UCSD-AML1 (cell line): ENCODE measurements around the gene HHIP.

Source experiments
- DNase-seq: peaks from one replicate; lab custom pipeline; 2025; ENCODE audit not compliant: unreplicated experiment; lab: John Stamatoyannopoulos, UW

Gene HHIP

DNA sequence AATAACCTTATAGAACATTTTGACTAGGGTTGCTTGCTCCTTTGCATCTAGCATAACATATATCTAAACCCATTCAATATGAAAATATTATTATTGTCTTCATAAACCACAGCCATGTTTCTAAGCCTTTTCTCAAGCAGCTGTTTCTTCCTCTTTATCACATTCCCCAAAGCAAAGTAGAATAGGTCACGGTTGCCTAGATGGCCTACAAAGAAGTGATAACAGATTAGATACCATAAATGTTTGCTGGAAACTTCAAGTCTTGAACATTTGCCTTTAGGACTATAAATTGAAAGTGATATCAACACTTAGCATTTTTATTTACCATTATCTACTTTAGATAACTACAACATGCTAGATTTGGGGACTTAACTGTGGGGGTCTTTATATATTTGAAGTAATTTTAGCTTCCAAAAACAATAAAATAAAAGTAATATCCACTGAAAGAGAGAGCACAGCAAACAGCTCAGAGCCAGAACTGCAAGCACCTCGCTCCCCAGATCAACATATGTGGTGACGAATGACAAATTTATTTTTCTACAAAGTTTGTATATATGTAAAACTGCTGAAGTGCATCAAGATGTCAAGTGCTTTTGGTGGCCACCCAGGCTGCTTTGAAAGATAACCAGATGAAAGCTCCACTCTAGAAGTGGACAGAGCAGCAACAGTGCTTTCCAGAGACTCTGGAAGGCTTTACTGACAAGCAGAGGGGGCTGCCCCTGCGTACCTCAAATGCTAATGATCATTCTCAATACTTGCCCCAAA, 8.0 kb downstream of the HHIP start:
- no peak for DNase-seq

DNA sequence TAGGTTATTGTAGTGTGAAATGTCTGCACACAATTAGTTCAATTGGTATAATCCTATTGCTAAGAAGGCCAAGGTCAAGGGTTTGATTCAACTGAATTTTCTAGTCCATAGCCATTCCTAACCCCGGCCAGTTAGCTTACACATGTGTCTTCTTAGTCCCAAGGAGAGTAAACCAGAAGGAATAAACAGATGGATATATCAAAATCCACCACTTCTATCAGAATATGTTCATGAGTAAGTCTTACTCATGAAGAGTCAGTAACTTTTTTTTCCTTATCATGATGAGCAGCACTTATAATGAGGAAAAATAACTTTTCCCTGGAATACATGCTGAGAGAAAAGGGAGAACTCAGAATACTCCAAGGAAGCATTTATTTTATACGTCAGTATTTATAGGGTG, 9.5 kb downstream of the HHIP start:
- DNase-seq = no peak

DNA sequence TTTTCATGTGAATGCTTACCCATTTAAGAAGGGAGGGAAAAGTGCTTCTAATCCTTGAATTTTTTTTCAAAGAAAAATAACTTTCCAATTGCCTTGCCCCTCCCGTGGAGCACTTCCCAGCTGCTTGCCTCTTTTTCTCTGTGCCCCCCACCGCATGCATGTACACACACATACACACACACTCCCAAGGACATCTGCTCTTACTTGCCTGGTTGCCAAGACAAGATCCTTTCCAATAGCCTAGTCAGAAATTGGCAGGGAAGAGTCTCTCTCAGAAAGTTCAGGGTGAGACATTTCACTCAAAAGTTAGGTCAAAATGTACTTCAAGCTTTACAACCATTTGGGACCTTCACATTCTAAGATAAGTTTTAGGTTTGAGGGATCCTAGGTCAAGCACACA, 10.9 kb downstream of the HHIP start:
- DNase-seq = no peak

DNA sequence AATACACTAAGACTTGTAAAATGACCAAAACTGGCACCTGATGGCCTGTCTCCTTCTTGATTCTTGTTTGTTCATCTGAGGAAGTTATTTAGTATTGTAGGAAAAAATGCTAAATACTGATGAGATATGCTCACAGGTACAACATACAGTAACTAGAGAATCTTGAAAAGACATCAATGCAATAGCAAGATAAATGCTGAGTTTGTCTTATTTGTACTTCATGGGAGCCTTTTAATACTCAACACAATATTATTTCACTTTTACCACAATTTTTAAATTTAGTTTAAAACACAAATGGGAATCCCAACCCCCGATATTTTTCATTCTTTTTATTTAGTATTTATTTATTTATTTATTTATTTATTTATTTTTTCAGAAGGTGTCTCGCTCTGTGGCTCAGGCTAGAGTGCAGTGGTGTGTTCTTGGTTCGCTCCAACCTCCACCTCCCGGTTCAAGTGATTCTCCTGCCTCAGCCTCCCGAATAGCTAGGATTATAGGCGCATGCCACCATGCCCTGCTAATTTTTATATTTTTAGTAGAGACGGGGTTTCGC, 12.1 kb downstream of the HHIP start:
- no peak for DNase-seq

DNA sequence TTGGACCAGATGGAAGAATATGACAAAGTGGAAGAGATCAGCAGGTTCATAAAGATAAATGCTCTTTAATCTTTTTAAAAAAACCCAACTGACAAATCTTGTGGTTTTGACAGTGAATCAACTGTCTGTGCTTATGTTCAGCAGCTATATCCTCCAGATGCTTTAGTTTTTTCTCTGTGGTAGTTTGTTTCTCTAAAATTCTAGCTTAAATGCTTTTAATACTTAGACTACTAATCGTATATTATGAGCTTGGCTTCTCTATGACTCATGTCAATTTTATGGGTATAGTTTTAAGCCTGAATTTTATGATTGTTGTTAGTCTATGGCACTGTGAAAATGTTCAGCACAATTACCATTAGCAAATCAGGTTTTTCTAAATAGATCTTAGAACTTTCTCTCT, 12.9 kb downstream of the HHIP start:
- no peak for DNase-seq

DNA sequence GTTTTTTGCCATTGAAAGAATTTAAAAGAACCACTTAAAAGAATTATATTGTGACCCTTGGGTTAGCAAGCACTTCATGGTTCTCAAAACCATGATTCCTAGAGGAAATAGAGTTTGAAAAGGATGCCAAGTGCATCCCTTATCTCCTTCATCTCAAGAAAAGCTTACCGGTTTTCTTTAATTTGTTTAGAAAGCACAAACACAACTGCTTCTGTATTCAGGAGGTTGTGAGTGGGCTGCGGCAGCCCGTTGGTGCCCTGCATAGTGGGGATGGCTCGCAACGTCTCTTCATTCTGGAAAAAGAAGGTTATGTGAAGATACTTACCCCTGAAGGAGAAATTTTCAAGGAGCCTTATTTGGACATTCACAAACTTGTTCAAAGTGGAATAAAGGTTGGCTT, 13.5 kb downstream of the HHIP start:
- DNase-seq = no peak

DNA sequence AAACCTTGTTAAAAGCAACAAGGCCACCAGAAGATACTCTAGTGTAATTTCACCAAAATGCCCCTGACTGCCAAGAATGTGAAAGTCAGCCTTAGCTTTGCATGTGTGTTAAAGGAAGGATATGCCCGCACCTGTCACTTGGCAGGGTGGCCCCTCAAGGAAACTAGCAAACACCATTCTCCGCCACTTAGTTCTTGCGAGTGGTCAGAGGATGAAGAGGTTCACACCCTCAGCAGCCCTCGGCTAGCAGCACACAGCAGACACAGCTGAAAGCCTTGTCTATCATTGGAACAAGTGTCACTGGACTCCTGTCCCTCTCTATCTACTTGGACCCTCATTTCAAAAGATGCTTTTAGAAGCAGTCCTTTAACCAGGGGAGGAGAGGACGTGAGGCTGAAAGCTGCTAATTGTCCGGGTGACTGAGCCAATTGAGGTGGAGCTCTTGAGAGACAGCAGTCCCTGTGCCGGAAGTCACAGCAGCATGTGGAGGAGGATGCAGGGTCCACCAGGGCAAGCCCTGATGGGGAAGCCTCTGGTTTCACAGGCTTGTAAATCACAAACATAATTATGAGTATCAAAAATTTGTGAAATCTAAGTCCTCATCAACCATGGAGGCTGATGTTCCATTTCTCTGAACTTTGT, 18.0 kb downstream of the HHIP start:
- DNase-seq = no peak

DNA sequence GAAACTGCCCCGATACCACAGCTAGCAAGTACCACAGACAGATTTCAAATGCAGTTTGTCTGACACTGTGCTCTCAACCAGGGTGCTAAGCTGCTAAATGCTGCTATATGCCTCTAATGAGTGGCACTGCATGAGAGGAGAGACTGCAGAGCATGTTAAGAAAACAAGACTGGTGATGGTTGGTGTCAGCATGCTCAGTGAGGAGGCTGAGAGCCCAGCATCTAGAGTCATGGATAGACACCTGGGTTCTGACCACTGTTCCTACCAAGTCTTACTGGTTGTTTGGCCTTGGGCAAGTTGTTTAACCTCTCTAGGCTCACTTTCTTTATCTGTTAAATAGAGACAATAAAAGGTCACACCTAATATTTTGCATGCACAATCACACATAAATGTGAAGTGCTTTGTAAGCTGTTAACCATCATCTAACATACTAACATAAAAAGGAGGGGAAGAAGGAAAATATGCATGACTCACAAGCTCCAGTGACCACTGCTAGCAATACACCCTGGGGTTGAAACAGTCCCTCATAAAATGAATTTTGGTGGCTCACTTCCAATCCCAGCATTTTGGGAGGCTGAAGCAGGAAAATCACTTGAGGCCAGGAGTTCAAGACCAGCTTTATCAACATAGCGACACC, 20.7 kb downstream of the HHIP start:
- no peak for DNase-seq

DNA sequence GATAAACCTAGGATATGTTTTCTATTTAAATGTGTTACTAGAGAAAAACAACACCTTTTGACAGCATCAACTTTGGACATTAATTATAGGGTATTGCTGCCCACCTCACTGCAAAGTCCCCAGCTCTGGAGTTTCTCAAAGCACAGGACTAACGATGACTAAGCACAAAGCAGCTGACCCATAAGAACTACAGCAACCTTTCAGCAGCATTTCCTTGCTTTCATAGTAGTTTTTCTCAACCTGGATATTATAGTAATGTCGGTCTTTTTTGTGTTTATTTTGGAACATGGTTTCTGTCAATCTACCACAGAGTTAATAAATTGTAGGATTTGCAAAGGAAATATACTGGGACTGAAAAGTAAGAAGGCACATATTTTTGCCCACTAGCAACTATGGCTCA, 21.5 kb downstream of the HHIP start:
- DNase-seq = no peak

DNA sequence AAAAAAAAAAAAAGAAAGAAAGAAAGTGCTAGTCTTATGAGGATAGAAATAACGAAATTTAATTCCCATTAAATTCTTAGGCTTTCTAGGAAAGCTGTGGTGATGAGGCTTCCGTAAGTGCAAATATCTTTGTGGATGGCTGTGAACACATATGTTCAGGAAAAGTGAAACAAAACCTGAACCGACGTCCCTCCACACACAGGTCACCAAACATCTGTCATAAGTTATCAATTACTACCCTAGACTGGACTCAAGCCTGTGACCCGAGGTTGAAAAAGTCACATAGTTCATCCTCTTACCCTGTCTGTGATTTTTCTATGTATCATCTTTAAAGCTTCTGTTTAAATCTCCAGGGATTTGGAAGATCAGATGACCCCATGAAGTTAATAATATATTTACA, 24.8 kb downstream of the HHIP start:
- DNase-seq = no peak

DNA sequence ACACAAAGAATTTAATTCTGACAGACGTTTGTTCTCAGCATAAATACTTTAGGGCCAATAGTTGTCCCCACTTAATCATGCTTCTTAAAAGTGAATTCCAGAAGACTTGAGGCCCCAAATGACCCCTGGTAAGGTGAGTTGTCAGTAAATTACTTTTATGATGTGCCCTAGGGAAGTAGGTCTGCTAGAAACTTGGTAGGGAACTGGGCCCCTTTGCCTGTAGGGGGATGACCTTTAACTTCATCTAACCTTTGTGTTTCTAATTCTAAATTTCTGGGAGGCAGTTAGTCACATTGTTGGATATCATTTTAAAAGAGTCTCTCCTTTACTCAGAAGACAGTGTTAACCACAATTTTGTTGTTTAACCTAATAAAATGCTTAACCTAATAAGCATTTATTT, 28.8 kb downstream of the HHIP start:
- no peak for DNase-seq

DNA sequence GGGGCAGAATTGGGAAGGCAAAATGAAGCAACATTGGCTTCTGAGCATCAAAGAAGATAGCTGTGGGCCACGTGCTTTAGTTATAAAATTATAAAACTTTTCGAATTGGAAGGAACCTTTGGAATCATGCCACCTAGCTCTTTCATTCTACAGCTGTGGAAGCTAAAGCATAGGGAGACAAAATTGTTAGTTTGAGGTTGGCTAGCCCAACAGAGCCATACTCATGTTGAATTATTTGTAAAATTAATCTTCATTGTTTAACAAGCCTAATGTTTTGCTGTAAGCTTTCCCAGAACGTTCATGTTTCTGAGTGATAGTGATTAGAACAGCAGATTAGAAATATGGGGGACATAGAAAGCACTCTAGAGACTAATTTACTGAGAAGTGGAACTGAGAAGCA, 35.9 kb downstream of the HHIP start:
- no peak for DNase-seq

DNA sequence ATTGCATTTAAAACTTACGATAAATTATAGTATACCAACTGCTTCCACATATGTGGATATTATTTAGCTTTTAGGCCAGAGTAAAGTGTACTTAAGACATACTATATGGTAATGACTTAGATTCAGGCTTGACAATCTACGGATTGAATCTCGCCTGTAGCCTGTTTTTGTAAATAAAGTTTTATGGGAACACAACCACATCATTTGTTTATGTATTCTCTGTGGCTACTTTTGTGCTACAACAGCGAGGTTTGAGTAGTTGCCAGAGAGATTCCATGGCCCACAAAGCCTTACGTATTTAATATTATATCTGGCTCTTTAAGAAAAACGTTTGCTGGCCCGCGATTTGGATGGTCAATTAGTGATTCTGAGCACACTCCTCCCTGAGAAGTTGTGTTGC, 37.6 kb downstream of the HHIP start:
- no peak for DNase-seq

DNA sequence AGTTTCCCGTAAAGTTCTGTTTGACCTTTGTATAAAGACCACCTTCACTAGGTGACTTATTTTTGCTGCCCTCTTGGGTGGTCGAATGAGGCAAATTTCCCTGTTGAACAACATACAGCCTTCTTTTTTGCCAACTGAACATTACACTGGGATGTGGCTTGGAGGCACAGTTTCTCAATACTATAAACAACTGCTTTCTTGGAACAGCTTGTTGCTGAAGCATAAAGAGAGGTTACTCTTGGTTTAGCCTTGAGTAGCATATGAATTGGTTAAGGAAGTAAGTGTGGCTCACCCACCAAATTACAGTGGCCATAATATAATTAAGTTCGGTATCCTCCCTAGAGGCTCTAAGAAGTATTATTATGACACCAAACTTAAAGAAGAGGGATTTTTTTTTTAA, 40.0 kb downstream of the HHIP start:
- no peak for DNase-seq

DNA sequence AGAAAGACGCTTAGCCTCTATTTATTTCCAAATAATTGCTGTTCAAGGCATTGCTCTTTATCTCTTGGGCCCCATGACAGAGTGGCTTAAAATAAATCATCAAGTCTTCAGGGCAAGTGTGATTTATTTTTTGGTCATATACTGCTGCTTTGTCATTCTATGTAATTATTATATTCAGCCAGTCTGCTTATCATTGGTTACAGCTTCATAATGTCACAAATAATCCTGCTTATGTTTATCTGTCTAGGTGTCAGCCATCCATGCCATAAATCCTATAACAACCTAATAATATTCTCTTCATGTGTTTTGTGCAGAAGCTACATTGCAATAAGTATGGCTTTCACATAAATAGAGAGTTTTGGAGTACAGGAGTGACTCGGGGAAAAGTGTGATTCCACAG, 41.0 kb downstream of the HHIP start:
- DNase-seq = no peak

DNA sequence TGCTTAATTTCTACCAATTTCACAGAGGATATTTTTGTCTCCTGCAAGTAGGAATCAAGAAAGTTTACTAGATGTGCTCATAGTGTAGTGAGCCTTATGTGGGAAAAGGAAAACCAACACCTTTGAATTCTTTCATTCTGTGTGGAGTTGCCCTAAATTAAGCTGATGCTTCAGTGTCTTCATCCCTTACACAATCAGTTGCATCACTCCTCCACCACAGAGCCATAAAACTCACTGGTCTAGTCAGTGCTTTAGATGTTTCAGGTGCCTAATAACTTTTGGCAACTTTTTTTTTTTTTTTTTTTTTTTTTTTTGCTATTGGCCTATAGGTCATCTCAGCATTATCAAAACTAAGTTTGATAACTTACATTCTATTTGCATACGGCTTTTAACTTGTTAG, 41.5 kb downstream of the HHIP start:
- DNase-seq = no peak

DNA sequence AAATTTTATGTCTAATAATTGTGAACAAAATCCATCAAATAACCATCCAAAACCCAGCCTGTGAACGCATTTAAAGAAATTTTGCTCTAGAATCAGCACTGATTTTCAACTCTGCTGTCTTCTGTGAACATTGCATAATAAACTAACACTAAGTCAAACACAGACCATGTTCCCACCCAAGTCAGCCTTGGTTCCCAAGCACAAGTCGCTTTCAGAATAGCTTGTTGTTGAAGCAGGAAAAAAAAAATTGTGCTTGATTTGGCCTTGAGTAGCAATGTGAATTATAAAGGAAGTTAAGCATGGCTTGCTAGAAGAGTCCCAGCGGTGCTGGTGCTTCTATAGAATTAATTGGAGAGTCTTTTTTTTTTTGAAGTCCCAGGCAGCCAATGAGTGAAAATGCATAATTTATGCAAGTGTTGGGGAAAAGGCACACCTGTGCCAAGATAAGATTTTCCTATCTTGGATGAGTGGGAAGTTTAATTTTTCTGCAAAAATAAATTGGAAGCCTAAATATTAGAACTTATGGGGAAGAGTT, 42.1 kb downstream of the HHIP start:
- DNase-seq = no peak

DNA sequence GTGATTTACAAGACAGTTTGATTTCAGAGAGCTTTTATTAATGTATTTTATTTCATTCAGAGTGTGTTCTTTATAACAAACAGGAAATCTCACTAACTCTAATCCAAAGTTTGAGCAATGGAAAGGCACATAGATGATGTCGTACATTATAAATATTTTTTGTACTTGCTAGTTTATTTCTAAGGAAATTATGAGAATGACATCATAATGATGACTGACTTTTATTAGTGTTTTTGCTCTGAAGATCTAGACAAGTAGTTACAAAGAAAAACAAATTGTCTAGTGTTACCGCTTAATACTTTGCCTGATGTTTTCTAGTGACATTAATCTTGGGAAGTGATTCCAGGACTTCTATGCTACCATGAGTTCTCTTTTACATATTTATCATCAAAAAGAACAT, 43.2 kb downstream of the HHIP start:
- DNase-seq = no peak

DNA sequence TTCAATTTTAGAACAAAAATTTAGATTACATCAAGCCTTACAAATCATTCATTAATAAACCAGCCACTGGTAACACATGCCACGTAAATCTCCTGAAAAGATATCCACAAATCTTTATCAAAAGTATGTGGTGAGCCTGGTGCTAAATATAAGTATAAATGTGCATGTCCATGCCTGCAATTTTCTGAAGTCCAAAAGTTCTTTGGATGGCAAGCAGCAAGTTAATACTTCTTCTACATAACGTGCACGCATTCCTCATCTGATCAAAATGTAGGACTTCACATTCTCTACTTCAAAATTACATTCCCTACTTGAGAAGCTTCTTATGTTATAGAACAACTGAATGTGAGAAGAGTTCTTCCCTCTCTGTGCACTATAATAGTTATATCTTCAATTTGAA, 49.8 kb downstream of the HHIP start:
- no peak for DNase-seq

DNA sequence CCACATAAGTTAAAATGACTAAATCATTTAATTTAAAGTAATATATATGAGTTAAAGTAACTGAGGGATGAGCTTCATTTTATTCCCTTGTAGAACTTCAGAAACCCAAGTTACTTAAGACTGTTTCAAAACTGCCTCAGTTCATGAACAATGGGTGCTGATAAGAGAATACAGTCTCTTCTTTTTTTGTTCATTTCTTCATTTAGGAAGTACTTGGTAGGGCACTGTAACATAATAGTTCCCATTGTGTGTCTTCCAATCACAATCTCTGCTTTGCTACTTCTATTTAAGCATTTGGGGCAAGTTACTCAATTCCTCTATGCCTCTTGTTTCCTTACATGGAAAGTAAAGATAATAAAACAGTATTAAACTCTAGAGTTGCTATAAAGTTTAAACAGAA, 50.4 kb downstream of the HHIP start:
- no peak for DNase-seq

DNA sequence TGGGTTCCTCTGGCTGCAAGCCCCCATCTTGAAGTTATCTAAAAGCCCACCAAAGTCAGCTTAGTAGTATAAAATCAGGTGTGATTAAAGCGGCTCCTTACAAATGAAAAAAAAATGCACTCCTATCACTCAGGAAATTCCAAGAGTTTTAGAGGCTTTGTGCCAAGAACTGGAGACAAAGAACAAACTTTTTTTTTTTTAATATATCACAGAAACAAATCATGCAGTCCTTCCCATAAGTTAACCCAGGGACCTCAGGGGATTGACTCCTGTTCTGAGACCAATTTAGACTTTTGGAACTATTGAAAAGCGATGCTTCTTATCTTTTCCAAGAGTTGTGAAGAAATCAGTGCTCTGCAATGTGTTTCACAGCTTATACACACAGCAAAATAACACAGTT, 53.6 kb downstream of the HHIP start:
- no peak for DNase-seq

DNA sequence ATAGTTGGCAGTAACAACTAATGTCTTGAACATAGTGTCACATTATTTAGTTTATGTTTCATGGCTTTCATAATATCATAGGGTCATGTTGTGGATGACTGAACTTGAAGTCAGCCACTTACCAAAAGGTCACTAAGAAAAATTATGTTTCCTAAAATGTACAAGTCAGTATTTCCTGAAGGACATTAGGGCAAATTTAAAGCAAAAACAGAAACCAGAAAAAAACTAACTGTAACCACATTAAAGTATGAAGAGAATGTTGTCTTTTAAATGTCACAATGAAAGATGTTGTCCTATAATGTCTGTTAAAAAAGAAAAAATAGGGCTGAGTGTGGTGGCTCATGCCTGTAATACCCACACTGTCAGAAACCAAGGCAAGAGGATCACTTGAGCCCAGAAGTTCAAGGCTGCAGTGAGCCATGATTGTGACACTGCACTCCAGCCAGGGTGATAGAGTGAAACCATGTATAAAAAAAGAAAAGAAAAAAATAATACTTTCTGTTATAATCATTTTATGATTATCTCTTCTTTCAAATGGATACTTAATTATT, 55.8 kb downstream of the HHIP start:
- DNase-seq = no peak
